Activated T-cell treated with anti-CD3 and anti-CD28 coated beads, Interleukin-2, amount 50 U/mL, for 1 hour (primary cell): ENCODE data around the gene PBRM1.

Source experiments
- DNase-seq: peaks from one replicate; pipeline ENCODE4 v3.0.0-alpha.2; 2020

Gene PBRM1

GRCh38 chr3:52574056-52574965 is 111.4 kb downstream of the PBRM1 start:
- no peak for DNase-seq

- DNase-seq, result no peak
These were observed 113.5 kb downstream of the PBRM1 start for GRCh38 chr3:52572221-52572620.

DNA sequence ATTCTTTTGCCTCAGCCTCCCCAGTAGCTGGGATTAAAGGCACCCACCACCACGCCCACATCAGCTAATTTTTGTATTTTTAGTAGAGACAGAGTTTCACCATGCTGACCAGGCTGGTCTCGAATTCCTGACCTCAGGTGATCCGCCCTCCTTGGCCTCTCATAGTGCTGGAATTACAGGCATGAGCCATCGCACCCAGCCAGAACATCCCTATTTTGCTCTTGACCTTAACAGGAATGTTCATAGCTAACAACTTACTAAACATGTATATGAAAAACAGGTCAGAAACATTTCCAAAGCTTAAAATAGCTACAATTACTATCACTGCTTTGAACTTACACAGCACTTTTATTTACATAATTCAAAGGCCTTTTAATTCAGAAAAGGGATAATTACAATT is 115.6 kb downstream of the PBRM1 start:
- no peak for DNase-seq

DNA sequence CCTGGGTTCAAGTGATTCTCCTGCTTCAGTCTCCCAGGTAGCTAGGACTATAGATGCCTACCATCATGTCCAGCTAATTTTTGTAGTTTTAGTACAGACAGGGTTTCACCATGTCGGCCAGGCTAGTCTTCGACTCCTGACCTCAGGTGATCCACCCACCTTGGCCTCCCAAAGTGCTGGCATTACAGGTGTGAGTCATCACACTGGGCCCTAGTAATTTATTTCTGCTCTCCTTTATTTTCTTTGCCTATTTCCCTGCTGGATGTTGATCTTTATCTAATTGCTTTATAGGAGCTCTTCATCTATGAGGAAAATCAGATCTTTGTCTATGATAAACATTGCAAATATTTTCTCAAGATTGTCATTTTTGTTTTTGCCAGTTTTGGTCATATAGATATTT is 117.6 kb downstream of the PBRM1 start:
- no peak for DNase-seq

DNA sequence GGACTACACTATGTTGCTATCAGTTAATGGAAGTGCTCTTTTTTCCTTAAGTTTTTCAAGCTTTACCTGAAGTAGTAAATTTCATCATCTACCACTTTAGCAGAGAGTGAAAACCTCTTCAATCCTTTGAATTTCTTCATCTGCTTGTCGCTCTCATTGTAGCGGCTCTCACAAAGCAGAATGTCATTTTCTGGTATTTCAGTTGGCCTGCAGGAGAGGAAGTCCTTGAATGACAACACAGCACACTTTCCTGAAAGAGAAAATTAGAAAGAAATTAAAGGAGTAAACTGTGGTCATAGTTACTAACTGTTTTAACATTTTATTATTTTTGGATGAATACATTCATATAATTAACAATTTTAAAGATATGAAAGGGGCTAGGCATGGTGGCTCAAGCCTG is 121.7 kb downstream of the PBRM1 start:
- DNase-seq, result no peak

DNA sequence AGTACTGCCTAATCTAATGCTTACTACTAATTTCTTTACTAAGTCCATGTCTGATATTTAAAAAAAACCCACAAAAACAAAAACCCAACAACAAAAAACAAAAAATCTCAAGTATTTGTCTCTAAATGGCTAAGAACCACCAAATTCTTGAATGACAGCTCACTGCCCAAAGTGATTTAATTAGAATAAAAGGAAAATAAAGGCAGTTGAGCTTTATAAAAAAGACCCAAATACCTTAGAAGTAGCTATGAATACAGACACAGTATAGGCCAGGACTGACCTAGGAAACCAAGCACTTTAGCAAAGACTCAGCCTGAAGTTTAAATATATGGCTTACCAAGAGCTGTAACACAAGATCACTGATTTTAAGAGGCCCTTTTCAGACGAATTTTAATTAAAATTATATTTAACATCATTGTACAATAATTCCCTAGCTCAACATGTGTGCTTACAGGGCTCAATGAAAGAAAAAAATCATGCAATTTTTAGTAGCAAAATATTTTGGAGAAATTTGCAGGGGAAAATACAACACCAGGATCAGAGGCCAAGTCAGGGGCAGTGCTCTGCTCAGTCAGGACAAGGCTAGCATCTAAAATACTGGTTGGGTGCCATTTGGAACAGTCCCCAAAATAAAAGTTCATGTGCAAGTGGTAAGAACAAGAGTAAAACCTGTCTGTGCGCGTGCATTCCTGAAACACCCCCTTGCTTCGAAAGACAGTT is 124.5 kb downstream of the PBRM1 start:
- no peak for DNase-seq

DNA sequence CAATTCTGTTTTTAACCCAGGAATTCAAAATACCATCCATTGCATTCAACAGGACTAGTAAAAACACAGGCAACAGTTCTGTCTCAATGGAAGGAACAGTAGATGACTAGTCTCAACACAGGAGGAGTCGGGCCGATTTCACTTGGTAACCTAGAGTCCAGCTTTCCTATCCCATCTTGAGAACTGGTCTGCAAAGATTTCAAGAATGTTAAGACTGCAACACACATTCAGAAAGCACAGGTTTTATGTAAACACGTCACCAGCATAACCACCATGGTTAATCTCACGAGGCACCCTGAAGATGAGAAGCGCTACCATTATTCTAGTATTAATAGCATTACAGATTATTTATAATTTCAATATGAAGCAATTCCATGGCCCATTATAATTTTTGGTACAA is 127.3 kb downstream of the PBRM1 start:
- no peak for DNase-seq

GRCh38 chr3:52557011-52557960 is 128.4 kb downstream of the PBRM1 start:
- no peak for DNase-seq

DNA sequence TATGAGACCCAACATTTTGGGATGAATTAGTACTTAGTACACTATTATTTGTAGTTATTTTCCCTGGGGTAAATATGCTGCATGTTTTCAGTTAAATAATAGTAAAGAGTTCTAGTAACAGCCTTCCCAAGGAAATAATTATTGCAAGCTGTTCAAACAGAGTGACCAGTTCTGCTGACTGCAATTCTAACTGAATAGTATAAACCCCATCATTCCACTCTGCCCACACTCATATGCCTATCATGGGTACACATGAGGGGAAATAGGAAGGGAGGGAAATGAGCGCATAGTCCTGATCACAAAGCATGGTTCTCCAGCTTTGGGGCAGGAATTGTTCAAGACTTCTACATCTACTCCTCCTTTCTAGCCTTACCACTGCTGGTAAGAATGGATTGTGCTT is 130.7 kb downstream of the PBRM1 start:
- no peak for DNase-seq

- DNase-seq, result no peak
These were observed 131.5 kb downstream of the PBRM1 start for GRCh38 chr3:52554026-52554755.

- DNase-seq, result no peak
These were observed 133.6 kb downstream of the PBRM1 start for GRCh38 chr3:52552089-52552488.

GRCh38 chr3:52551118-52551517 is 134.6 kb downstream of the PBRM1 start:
- DNase-seq, result no peak

GRCh38 chr3:52547143-52547542 is 138.6 kb downstream of the PBRM1 start:
- no peak for DNase-seq

- no peak for DNase-seq
These were observed 139.4 kb downstream of the PBRM1 start for GRCh38 chr3:52546111-52546901.

GRCh38 chr3:52544937-52545336 is 140.8 kb downstream of the PBRM1 start:
- DNase-seq, result no peak

DNA sequence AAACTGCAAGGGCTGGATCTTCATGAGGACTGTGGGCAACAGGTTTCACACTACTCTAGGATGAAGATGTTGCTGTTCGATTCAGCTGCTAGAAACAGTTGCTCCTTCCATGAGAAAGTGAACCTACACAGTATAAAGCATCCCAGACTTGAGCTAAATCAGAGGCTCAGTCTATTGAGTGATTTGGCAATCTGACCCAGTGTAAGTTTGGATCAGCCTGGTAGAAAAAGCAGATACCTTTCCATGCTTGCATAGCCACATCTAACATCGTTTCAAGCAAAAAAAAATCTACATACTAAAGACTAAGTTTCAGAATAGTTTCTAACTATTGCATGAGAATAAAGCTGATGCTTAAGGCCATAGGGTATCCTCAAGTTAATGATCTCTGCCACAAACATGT is 144.7 kb downstream of the PBRM1 start:
- DNase-seq, result no peak

GRCh38 chr3:52539010-52539653 is 146.6 kb downstream of the PBRM1 start:
- DNase-seq, result no peak

- DNase-seq, result peak; percentile 16
These were observed 147.8 kb downstream of the PBRM1 start for GRCh38 chr3:52537726-52538421.

DNA sequence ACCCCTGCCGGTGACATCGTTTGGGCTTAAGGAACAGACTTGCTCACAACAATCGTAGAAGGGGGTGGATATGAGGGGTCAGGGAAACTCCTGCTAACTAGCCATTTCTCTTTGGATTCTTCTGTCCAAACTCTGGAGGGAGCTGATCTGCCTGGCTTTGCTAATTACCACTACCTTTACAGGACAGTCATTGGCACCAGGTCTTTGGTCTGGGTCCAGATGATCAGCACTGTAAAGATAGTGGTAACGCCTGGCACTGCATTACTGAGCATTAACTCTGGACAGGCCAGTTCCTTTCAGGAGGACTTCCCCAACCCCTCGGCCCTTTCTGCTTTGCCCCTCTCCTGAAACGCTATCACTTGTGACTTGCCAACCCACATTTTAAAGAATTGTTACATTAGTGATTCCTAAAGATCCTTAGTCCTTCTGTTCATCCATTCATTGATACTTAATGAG is 148.5 kb downstream of the PBRM1 start:
- DNase-seq, result no peak
